B cell (primary cell): ENCODE results near the gene STIMATE.

ENCODE experiments used
- EZH2 ChIP-seq: IDR thresholded peaks from 2 replicates; pipeline ENCODE4 v1.6.1; 2012; ENCODE audit warnings: borderline replicate concordance, low read depth, mild to moderate bottlenecking, moderate library complexity, low read length; ENCODE audit not compliant: insufficient read depth, poor library complexity, severe bottlenecking
- TF ChIP-seq, protein P1 (sequence below): fragments of 200-600 bp; IDR thresholded peaks from one replicate; pipeline ENCODE4 v1.8.0; 2022; ENCODE audit warnings: antibody characterized with exemption, mild to moderate bottlenecking

DNA sequence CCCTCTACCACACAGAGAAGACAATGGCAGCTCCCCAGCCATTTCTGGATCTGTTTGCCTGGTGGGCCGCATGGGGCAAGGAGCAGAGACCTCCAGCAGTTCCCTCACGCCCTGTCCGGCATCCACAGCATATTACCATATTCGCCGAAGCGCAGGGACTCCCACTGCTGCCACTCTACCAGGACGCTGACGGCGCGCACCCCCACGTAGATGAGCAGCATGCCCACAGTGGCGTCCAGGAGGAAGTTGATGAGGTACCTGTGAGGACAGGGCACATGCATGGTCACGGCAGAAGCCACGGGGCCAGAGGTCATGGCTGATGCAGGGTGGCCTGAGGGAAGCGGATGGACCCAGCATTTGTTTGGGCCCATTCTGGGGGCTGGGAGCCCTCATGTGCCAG lies 47.7 kb downstream of the STIMATE start:
- TF ChIP-seq, protein P1, sequence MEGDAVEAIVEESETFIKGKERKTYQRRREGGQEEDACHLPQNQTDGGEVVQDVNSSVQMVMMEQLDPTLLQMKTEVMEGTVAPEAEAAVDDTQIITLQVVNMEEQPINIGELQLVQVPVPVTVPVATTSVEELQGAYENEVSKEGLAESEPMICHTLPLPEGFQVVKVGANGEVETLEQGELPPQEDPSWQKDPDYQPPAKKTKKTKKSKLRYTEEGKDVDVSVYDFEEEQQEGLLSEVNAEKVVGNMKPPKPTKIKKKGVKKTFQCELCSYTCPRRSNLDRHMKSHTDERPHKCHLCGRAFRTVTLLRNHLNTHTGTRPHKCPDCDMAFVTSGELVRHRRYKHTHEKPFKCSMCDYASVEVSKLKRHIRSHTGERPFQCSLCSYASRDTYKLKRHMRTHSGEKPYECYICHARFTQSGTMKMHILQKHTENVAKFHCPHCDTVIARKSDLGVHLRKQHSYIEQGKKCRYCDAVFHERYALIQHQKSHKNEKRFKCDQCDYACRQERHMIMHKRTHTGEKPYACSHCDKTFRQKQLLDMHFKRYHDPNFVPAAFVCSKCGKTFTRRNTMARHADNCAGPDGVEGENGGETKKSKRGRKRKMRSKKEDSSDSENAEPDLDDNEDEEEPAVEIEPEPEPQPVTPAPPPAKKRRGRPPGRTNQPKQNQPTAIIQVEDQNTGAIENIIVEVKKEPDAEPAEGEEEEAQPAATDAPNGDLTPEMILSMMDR: no peak
- TF ChIP-seq EZH2: no peak
